Measurements from ENCODE around the gene SULF2.

The SULF2 gene

GRCh38 chr20:47609001-47609400 is 176.3 kb downstream of the SULF2 start:
- Histone ChIP-seq H3K4me3 (replicated peaks; ENCODE audit: insufficient read depth, low read length) (no peak overlapping the region), H3K27ac (replicated peaks) (no peak overlapping the region), H3K27me3 (ENCODE audit: insufficient read depth, poor library complexity, severe bottlenecking) (no peaks in the 10 kb centered on the region)
- no peak for DNase-seq (ENCODE audit: low read depth in 1 of 2, low spot score in 1 of 2)
- TF ChIP-seq SPI1 (IDR thresholded peaks at IDR 0.05; ENCODE audit: borderline replicate concordance, low read depth) (no peak), GABPA (IDR thresholded peaks at IDR 0.05; ENCODE audit: low read depth) (no peak), POLR2AphosphoS5 (IDR thresholded peaks at IDR 0.05; ENCODE audit: low read depth) (no peak), CTCF (IDR thresholded peaks at IDR 0.05; ENCODE audit: insufficient read depth, low read length) (no peak)
- TF ChIP-seq, protein P1, sequence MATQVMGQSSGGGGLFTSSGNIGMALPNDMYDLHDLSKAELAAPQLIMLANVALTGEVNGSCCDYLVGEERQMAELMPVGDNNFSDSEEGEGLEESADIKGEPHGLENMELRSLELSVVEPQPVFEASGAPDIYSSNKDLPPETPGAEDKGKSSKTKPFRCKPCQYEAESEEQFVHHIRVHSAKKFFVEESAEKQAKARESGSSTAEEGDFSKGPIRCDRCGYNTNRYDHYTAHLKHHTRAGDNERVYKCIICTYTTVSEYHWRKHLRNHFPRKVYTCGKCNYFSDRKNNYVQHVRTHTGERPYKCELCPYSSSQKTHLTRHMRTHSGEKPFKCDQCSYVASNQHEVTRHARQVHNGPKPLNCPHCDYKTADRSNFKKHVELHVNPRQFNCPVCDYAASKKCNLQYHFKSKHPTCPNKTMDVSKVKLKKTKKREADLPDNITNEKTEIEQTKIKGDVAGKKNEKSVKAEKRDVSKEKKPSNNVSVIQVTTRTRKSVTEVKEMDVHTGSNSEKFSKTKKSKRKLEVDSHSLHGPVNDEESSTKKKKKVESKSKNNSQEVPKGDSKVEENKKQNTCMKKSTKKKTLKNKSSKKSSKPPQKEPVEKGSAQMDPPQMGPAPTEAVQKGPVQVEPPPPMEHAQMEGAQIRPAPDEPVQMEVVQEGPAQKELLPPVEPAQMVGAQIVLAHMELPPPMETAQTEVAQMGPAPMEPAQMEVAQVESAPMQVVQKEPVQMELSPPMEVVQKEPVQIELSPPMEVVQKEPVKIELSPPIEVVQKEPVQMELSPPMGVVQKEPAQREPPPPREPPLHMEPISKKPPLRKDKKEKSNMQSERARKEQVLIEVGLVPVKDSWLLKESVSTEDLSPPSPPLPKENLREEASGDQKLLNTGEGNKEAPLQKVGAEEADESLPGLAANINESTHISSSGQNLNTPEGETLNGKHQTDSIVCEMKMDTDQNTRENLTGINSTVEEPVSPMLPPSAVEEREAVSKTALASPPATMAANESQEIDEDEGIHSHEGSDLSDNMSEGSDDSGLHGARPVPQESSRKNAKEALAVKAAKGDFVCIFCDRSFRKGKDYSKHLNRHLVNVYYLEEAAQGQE (IDR thresholded peaks at IDR 0.05; ENCODE audit: insufficient replicate concordance, low read depth): no peak
